Right atrium auricular region (tissue), 2 donors: ENCODE measurements around the gene KRTAP10-12. TPM values are rescaled to one million over a fixed set of nuclear protein-coding genes. Genes with fewer than 3 reads are reported as not detected.
A peak's percentile ranks its signal among the peaks of the same experiment; 100 is the strongest.
"Not testable (repeated sequence)": the region's sequence is repeated elsewhere in the genome, so short reads cannot be mapped to it uniquely, and the experiment has no call there.

Experiments
- DNase-seq: peaks from one replicate; pipeline ENCODE4 v3.0.0-alpha.2; 2019; ENCODE audit warnings: low spot score
- H3K27ac ChIP-seq, 2 donors: fragments of 200-600 bp; sonication (generic); 1 replicate in 1 of 2; 2 replicates in 1 of 2; pipeline ENCODE4 v1.5.1; 2016 to 2019
- H3K27me3 ChIP-seq, 2 donors: fragments of 200-600 bp; sonication (generic); one replicate each; pipeline versions ENCODE4 v1.5.1 to v1.6.0; 2017 to 2019
- H3K36me3 ChIP-seq: fragments of 200-600 bp; sonication (generic); one replicate; pipeline ENCODE4 v1.5.1; 2016
- H3K4me1 ChIP-seq, 2 donors: fragments of 200-600 bp; sonication (generic); one replicate each; pipeline versions ENCODE4 v1.5.1 to v1.6.0; 2017 to 2019
- H3K4me3 ChIP-seq, 2 donors: fragments of 200-600 bp; sonication (generic); 1 replicate in 1 of 2; 2 replicates in 1 of 2; pipeline ENCODE4 v1.5.1; 2017 to 2019; ENCODE audit warnings: mild to moderate bottlenecking in 1 of 2, moderate library complexity in 1 of 2
- H3K9me3 ChIP-seq, 2 donors: fragments of 200-600 bp; sonication (generic); one replicate each; pipeline ENCODE4 v1.5.1; 2019
- total RNA-seq, 2 donors: library from RNA; depleted of rRNA; stranded (reverse); fragments of >200 nt; gene quantifications; one replicate each; pipeline ENCODE4 v1.1.0, GENCODE V29; 2016
- TF ChIP-seq, protein P1 (sequence below), 2 donors: fragments of 200-600 bp; sonication (generic); IDR thresholded peaks; one replicate each; pipeline ENCODE4 v1.5.1; 2019; ENCODE audit warnings: antibody characterized with exemption in 2 of 2

Gene KRTAP10-12
- total RNA-seq, 2 donors from 2014 or later, result not detected

GRCh38 chr21:44686000-44686781, 10.8 kb upstream of the KRTAP10-12 start:
- H3K27me3 ChIP-seq, result no peaks in the 10 kb centered on the region
- peak; percentile 28 for DNase-seq
- no peak overlapping the region for H3K4me3 ChIP-seq
- H3K36me3 ChIP-seq, result no peaks in the 10 kb centered on the region
- no peaks in the 10 kb centered on the region for H3K9me3 ChIP-seq
- H3K27ac ChIP-seq, result no peak overlapping the region
- TF ChIP-seq, protein P1, sequence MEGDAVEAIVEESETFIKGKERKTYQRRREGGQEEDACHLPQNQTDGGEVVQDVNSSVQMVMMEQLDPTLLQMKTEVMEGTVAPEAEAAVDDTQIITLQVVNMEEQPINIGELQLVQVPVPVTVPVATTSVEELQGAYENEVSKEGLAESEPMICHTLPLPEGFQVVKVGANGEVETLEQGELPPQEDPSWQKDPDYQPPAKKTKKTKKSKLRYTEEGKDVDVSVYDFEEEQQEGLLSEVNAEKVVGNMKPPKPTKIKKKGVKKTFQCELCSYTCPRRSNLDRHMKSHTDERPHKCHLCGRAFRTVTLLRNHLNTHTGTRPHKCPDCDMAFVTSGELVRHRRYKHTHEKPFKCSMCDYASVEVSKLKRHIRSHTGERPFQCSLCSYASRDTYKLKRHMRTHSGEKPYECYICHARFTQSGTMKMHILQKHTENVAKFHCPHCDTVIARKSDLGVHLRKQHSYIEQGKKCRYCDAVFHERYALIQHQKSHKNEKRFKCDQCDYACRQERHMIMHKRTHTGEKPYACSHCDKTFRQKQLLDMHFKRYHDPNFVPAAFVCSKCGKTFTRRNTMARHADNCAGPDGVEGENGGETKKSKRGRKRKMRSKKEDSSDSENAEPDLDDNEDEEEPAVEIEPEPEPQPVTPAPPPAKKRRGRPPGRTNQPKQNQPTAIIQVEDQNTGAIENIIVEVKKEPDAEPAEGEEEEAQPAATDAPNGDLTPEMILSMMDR (IDR thresholded peaks at IDR 0.05), result no peak
- H3K4me1 ChIP-seq, result no peaks in the 10 kb centered on the region

DNA sequence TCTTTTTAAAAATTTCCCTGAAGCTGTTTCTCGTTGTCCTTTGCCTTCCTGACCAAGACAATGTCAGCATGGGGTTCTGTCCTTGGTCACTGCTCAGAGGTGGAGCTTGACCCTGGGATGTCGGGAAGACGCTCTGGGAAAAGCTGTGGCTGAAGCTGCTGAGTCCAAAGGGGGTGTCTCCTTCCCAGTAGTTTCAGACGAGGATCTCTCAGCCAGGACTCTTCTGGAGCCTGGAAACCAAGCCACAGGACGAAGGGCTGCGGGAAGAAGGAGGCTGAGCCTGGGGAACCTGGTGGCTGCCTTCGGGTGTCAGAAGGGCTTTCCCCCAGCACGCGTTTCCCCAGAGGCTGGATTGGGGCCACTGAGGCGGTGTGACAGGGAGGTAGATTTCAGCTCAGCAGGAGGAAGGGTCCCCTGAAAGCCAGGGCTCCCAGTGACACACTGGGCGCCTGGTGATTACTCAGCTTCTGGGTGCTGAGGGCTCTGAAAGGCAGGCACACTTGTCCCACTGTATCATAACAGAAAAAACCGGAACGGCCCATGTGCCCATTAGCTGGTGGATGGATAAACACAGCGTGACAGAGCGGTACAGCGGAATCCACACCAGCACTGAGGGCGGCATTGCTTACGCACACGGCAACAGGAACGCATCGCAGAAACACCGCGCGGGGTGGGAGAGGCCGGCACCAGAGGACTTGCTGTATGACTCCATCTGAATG, 10.0 kb upstream of the KRTAP10-12 start:
- Histone ChIP-seq H3K36me3 (no peaks in the 10 kb centered on the region), H3K4me1 (no peaks in the 10 kb centered on the region), H3K4me3 (no peak overlapping the region), H3K9me3 (no peaks in the 10 kb centered on the region), H3K27ac (no peak overlapping the region), H3K27me3 (no peaks in the 10 kb centered on the region)
- DNase-seq, result peak; percentile 54
- TF ChIP-seq, protein P1 (IDR thresholded peaks at IDR 0.05), result no peak

GRCh38 chr21:44687671-44688070, 9.3 kb upstream of the KRTAP10-12 start:
- Histone ChIP-seq H3K9me3 (peaks cover 0 to 1% of the 10 kb centered on the region in 2 donors), H3K4me1 (no peaks in the 10 kb centered on the region), H3K4me3 (no peak overlapping the region), H3K27me3 (no peaks in the 10 kb centered on the region), H3K27ac (no peak overlapping the region), H3K36me3 (no peaks in the 10 kb centered on the region)
- TF ChIP-seq, protein P1 (IDR thresholded peaks at IDR 0.05), result no peak
- DNase-seq, result peak; percentile 32

GRCh38 chr21:44689740-44690139, 7.2 kb upstream of the KRTAP10-12 start:
- not testable (repeated sequence) for H3K27me3 ChIP-seq, H3K4me3 ChIP-seq, H3K36me3 ChIP-seq, H3K27ac ChIP-seq, H3K4me1 ChIP-seq, DNase-seq
- H3K9me3 ChIP-seq, result peaks cover 5 to 18% of the 10 kb centered on the region in 2 donors

DNA sequence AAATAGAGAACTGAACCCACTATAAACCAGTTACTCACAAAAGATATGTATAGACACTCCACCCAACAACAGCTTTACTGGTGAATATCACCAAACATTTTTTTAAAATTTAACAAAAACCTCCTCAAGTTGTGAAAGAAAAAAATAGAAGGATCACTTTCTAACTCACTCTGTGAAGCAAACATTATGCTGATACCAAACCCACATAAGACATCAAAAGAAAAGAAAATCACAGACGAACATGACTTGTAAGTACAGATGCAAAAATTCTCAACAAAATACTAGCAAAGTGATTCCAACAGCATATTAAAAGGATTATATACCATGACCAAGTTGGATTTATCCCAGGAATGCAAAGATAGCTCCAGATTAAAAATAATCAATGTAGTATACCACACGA, 5.3 kb upstream of the KRTAP10-12 start:
- no peak for DNase-seq
- Histone ChIP-seq H3K27ac (no peak overlapping the region), H3K4me3 (no peak overlapping the region), H3K36me3 (no peaks in the 10 kb centered on the region), H3K4me1 (no peaks in the 10 kb centered on the region), H3K27me3 (no peaks in the 10 kb centered on the region), H3K9me3 (peaks cover 5 to 18% of the 10 kb centered on the region in 2 donors)
- TF ChIP-seq, protein P1 (IDR thresholded peaks at IDR 0.05), result no peak

GRCh38 chr21:44692798-44693512, 4.0 kb upstream of the KRTAP10-12 start:
- no peaks in the 10 kb centered on the region for H3K4me1 ChIP-seq
- TF ChIP-seq, protein P1 (IDR thresholded peaks at IDR 0.05), result no peak
- DNase-seq, result no peak
- H3K36me3 ChIP-seq, result no peaks in the 10 kb centered on the region
- no peak overlapping the region for H3K27ac ChIP-seq
- no peaks in the 10 kb centered on the region for H3K27me3 ChIP-seq
- peaks cover 5 to 18% of the 10 kb centered on the region in 2 donors for H3K9me3 ChIP-seq
- H3K4me3 ChIP-seq, result no peak overlapping the region
